HG03558 (cell line): ENCODE data around the gene ATP1A1.

ENCODE experiments used
- ATAC-seq: cut with Tn5 transposase; IDR thresholded peaks from one replicate; pipeline ENCODE4 v1.9.1; 2021; ENCODE audit warnings: moderate number of reproducible peaks; ENCODE audit not compliant: unreplicated experiment; ENCODE audit errors: extremely low read depth

Gene ATP1A1

GRCh38 chr1:116408803-116409720 is 36.0 kb downstream of the ATP1A1 start:
- ATAC-seq, result no peak

GRCh38 chr1:116409751-116410191 is 36.7 kb downstream of the ATP1A1 start:
- ATAC-seq, result no peak

GRCh38 chr1:116411784-116412479 is 38.9 kb downstream of the ATP1A1 start:
- ATAC-seq, result no peak

GRCh38 chr1:116412480-116412798 is 39.4 kb downstream of the ATP1A1 start:
- ATAC-seq, result no peak

- ATAC-seq, result no peak
Measured at GRCh38 chr1:116412898-116413297, 39.9 kb downstream of the ATP1A1 start.

GRCh38 chr1:116413414-116413813 is 40.4 kb downstream of the ATP1A1 start:
- no peak for ATAC-seq

GRCh38 chr1:116414364-116414763 is 41.3 kb downstream of the ATP1A1 start:
- no peak for ATAC-seq

GRCh38 chr1:116415200-116415698 is 42.2 kb downstream of the ATP1A1 start:
- ATAC-seq, result no peak

- no peak for ATAC-seq
Measured at GRCh38 chr1:116415699-116416533, 42.9 kb downstream of the ATP1A1 start.

- ATAC-seq, result no peak
Measured at GRCh38 chr1:116416854-116417513, 43.9 kb downstream of the ATP1A1 start.

- ATAC-seq, result no peak
Measured at GRCh38 chr1:116417678-116418077, 44.6 kb downstream of the ATP1A1 start.

GRCh38 chr1:116418091-116418830 is 45.2 kb downstream of the ATP1A1 start:
- ATAC-seq, result peak; percentile 77

- ATAC-seq, result no peak
Measured at GRCh38 chr1:116420417-116421200, 47.6 kb downstream of the ATP1A1 start.

GRCh38 chr1:116424438-116424837 is 51.4 kb downstream of the ATP1A1 start:
- ATAC-seq, result no peak

- ATAC-seq, result no peak
Measured at GRCh38 chr1:116424863-116425262, 51.8 kb downstream of the ATP1A1 start.

- ATAC-seq, result no peak
Measured at GRCh38 chr1:116425987-116426386, 52.9 kb downstream of the ATP1A1 start.

GRCh38 chr1:116426401-116426800 is 53.4 kb downstream of the ATP1A1 start:
- no peak for ATAC-seq

- no peak for ATAC-seq
Measured at GRCh38 chr1:116428576-116428975, 55.5 kb downstream of the ATP1A1 start.
